Panc1 (cell line): ENCODE results near the gene CACNA1D. TPM values are rescaled to one million over a fixed set of nuclear protein-coding genes. Genes with fewer than 3 reads are reported as not detected.

ENCODE experiments used
- ATAC-seq: fragments of 200-7000 bp; cut with Tn5 transposase; 2 replicates; pipeline ENCODE4 v1.9.1; 2020; ENCODE audit warnings: mild to moderate bottlenecking, moderate library complexity
- BruUV-seq: library from RNA; stranded (reverse); fragments of 400-500 nt; replicated peaks from 2 replicates; lab custom pipeline; 2021; lab: Mats Ljungman, UMichigan
- CTCF ChIA-PET: fragments of 300-600 bp; sonication (Branson Sonifier 250); formaldehyde crosslinking; loops from one replicate; lab custom pipeline; 2022; ENCODE audit warnings: antibody characterized with exemption; lab: Charles Lee
- POLR2A ChIA-PET: fragments of 300-600 bp; sonication (Branson Sonifier 250); formaldehyde crosslinking; loops from one replicate; lab custom pipeline; 2022; ENCODE audit warnings: antibody characterized with exemption; lab: Charles Lee
- DNase-seq: peaks from one replicate; pipeline ENCODE4 v3.0.0-alpha.2; 2010; ENCODE audit warnings: low read depth, low spot score
- H3K27ac ChIP-seq: 2 replicates; pipeline ENCODE4 v1.5.1; 2011; ENCODE audit warnings: mild to moderate bottlenecking, low read length, inconsistent platforms
- H3K27me3 ChIP-seq: fragments of 200-500 bp; sonication (Bioruptor generic); 2 replicates; pipeline ENCODE4 v1.6.0; 2014; ENCODE audit warnings: low read length, inconsistent platforms; ENCODE audit not compliant: control insufficient read depth, insufficient read depth
- H3K36me3 ChIP-seq: fragments of 200-500 bp; sonication (Bioruptor generic); 2 replicates; pipeline ENCODE4 v1.5.1; 2014; ENCODE audit warnings: inconsistent platforms, mild to moderate bottlenecking, low read length, moderate library complexity; ENCODE audit not compliant: control insufficient read depth, insufficient read depth
- H3K4me1 ChIP-seq: 2 replicates; pipeline ENCODE4 v1.5.1; 2011; ENCODE audit warnings: inconsistent platforms, mild to moderate bottlenecking, low read length, moderate library complexity; ENCODE audit not compliant: control insufficient read depth, insufficient read depth
- H3K4me3 ChIP-seq, 2 experiments: 2 replicates each; pipeline ENCODE4 v1.5.1; 2011 to 2012; ENCODE audit warnings: low read depth in 2 of 2, low read length in 2 of 2, mild to moderate bottlenecking in 2 of 2, inconsistent platforms in 1 of 2, moderate library complexity in 1 of 2
- H3K9me3 ChIP-seq: fragments of 200-500 bp; sonication (Bioruptor generic); 2 replicates; pipeline ENCODE4 v1.5.1; 2014; ENCODE audit warnings: low read depth, mild to moderate bottlenecking, inconsistent platforms, low read length, moderate library complexity; ENCODE audit not compliant: control insufficient read depth, insufficient read depth
- POLR2AphosphoS5 ChIP-seq: IDR thresholded peaks from 2 replicates; pipeline ENCODE4 v1.6.1; 2012; ENCODE audit warnings: mild to moderate bottlenecking, low read depth, low read length, moderate library complexity
- SIN3A ChIP-seq: IDR thresholded peaks from 2 replicates; pipeline ENCODE4 v1.6.1; 2012; ENCODE audit warnings: low read depth, mild to moderate bottlenecking, low read length, moderate library complexity, borderline replicate concordance; ENCODE audit not compliant: insufficient read depth
- TCF7L2 ChIP-seq: IDR thresholded peaks from 2 replicates; pipeline ENCODE4 v1.6.1; 2011; ENCODE audit warnings: mild to moderate bottlenecking, low read depth, low read length, inconsistent platforms
- in situ Hi-C: cut with HindIII; loops from 2 replicates; pipeline ENCODE4 v1.10.0; 2016; ENCODE audit warnings: low sequenced_read_pairs, low pct_unique_long_range_greater_than_20kb
- intact Hi-C: fragments of 100-400 bp; cut with micrococcal nuclease; formaldehyde crosslinking; loops from one replicate; pipeline ENCODE4 v1.10.0; 2022; ENCODE audit not compliant: unreplicated experiment
- total RNA-seq: library from RNA; stranded (reverse); gene quantifications from one replicate; pipeline ENCODE4 v1.2.1, GENCODE V29; 2021; ENCODE audit not compliant: unreplicated experiment
- TF ChIP-seq, protein P1 (sequence below), 2 experiments: IDR thresholded peaks; 2 replicates each; pipeline ENCODE4 v1.6.1; 2011 to 2012; ENCODE audit warnings: low read depth in 2 of 2, control low read depth in 1 of 2, low read length in 1 of 2, mild to moderate bottlenecking in 1 of 2, moderate library complexity in 1 of 2; ENCODE audit not compliant: insufficient read depth in 1 of 2
- TF ChIP-seq, protein P2 (sequence below): fragments of 450-650 bp; IDR thresholded peaks from 2 replicates; pipeline ENCODE4 v1.5.1; 2017; ENCODE audit warnings: mild to moderate bottlenecking

The CACNA1D gene
- total RNA-seq, 1 experiment from 2014 or later: 23.0 TPM

DNA sequence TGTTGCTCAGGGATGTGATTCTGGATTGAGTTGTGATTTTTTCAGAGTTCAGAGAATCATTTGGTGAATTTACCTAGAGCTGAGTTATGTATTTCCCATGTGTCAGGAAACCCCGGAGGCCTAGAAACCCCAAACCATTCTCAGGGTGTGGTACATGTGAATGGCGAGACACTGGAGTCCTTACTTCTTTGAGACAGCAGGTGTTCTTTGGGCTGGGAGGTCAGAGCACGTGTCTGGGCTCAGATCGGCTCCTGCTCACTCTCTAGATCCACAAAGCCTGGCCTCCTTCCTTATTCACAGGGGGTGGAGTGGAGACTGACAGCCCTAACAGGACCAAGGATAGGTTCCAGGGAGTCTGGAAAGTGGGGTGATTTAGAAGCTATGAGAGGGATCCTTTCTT is 206.0 kb downstream of the CACNA1D start:
- Histone ChIP-seq H3K27ac (no peak overlapping the region), H3K9me3 (no peaks in the 10 kb centered on the region), H3K4me1 (no peaks in the 10 kb centered on the region), H3K36me3 (no peaks in the 10 kb centered on the region), H3K27me3 (no peaks in the 10 kb centered on the region), H3K4me3 (no peak overlapping the region)
- no peak for ATAC-seq
- TF ChIP-seq POLR2AphosphoS5: no peak
- TF ChIP-seq, protein P1, sequence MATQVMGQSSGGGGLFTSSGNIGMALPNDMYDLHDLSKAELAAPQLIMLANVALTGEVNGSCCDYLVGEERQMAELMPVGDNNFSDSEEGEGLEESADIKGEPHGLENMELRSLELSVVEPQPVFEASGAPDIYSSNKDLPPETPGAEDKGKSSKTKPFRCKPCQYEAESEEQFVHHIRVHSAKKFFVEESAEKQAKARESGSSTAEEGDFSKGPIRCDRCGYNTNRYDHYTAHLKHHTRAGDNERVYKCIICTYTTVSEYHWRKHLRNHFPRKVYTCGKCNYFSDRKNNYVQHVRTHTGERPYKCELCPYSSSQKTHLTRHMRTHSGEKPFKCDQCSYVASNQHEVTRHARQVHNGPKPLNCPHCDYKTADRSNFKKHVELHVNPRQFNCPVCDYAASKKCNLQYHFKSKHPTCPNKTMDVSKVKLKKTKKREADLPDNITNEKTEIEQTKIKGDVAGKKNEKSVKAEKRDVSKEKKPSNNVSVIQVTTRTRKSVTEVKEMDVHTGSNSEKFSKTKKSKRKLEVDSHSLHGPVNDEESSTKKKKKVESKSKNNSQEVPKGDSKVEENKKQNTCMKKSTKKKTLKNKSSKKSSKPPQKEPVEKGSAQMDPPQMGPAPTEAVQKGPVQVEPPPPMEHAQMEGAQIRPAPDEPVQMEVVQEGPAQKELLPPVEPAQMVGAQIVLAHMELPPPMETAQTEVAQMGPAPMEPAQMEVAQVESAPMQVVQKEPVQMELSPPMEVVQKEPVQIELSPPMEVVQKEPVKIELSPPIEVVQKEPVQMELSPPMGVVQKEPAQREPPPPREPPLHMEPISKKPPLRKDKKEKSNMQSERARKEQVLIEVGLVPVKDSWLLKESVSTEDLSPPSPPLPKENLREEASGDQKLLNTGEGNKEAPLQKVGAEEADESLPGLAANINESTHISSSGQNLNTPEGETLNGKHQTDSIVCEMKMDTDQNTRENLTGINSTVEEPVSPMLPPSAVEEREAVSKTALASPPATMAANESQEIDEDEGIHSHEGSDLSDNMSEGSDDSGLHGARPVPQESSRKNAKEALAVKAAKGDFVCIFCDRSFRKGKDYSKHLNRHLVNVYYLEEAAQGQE (IDR thresholded peaks at IDR 0.05; ENCODE audit: insufficient read depth in 1 of 2, low read depth in 2 of 2, low read length in 1 of 2): no peak
- TF ChIP-seq TCF7L2: no peak
- TF ChIP-seq, protein P2, sequence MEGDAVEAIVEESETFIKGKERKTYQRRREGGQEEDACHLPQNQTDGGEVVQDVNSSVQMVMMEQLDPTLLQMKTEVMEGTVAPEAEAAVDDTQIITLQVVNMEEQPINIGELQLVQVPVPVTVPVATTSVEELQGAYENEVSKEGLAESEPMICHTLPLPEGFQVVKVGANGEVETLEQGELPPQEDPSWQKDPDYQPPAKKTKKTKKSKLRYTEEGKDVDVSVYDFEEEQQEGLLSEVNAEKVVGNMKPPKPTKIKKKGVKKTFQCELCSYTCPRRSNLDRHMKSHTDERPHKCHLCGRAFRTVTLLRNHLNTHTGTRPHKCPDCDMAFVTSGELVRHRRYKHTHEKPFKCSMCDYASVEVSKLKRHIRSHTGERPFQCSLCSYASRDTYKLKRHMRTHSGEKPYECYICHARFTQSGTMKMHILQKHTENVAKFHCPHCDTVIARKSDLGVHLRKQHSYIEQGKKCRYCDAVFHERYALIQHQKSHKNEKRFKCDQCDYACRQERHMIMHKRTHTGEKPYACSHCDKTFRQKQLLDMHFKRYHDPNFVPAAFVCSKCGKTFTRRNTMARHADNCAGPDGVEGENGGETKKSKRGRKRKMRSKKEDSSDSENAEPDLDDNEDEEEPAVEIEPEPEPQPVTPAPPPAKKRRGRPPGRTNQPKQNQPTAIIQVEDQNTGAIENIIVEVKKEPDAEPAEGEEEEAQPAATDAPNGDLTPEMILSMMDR: no peak
- no peak for TF ChIP-seq SIN3A
- intact Hi-C loops: no loop called here
- DNase-seq: no peak
- CTCF ChIA-PET: no interaction called here
- in situ Hi-C loops: no loop called here
- no TSS peak for BruUV-seq
- POLR2A ChIA-PET: no interaction called here

DNA sequence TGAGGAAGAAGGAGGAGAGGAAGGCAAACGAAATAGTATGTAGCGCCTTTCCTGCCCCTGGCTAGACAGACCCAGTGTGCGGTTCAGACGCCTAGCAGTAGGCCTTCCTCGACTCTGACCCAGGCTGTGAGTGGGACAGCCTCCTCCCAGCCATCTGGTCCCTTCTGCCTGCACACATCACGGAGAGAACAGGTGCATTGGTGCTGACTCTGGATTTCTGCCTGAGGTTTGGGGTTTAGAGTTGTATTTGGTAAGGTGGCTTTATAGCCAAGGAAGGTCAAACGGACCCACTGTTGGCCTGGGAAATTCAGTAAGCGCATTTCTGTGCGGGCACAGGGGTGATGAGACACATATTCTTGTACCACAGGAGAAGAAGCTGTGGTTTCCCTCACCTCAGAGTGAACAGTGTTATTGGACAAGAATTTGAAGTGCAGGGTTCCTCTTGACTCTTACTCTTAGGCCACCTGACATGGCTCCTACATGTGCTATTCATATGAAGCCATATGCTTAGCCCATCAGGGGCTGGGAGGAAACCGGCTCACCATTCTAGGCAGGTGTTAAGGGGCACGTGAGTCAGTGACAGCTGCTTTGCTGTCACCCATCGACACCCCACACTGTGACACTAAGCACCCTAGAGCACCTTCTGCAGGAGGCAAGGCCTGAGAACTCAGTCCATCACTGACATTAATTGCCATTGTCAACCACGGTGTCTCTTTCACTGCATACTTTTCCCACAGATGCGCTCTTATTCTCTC is 208.5 kb downstream of the CACNA1D start:
- CTCF ChIA-PET: no interaction called here
- H3K27me3 ChIP-seq: no peaks in the 10 kb centered on the region
- TF ChIP-seq, protein P1 (IDR thresholded peaks at IDR 0.05; ENCODE audit: insufficient read depth in 1 of 2, low read depth in 2 of 2, low read length in 1 of 2): no peak
- TF ChIP-seq, protein P2: no peak
- TF ChIP-seq SIN3A (no peak), POLR2AphosphoS5 (no peak), TCF7L2 (no peak)
- no peaks in the 10 kb centered on the region for H3K4me1 ChIP-seq
- POLR2A ChIA-PET: no interaction called here
- intact Hi-C loops: no loop called here
- in situ Hi-C loops: no loop called here
- no peak overlapping the region for H3K27ac ChIP-seq
- no peaks in the 10 kb centered on the region for H3K36me3 ChIP-seq
- H3K9me3 ChIP-seq: no peaks in the 10 kb centered on the region
- no peak for ATAC-seq
- DNase-seq: no peak
- no peak overlapping the region for H3K4me3 ChIP-seq
- no TSS peak for BruUV-seq
